GM21825 (cell line): Measurements from ENCODE around the gene SOX12.

Experiments
- ATAC-seq: cut with Tn5 transposase; IDR thresholded peaks from one replicate; pipeline ENCODE4 v1.9.1; 2021; ENCODE audit warnings: mild to moderate bottlenecking, moderate library complexity; ENCODE audit not compliant: unreplicated experiment

SOX12 gene

DNA sequence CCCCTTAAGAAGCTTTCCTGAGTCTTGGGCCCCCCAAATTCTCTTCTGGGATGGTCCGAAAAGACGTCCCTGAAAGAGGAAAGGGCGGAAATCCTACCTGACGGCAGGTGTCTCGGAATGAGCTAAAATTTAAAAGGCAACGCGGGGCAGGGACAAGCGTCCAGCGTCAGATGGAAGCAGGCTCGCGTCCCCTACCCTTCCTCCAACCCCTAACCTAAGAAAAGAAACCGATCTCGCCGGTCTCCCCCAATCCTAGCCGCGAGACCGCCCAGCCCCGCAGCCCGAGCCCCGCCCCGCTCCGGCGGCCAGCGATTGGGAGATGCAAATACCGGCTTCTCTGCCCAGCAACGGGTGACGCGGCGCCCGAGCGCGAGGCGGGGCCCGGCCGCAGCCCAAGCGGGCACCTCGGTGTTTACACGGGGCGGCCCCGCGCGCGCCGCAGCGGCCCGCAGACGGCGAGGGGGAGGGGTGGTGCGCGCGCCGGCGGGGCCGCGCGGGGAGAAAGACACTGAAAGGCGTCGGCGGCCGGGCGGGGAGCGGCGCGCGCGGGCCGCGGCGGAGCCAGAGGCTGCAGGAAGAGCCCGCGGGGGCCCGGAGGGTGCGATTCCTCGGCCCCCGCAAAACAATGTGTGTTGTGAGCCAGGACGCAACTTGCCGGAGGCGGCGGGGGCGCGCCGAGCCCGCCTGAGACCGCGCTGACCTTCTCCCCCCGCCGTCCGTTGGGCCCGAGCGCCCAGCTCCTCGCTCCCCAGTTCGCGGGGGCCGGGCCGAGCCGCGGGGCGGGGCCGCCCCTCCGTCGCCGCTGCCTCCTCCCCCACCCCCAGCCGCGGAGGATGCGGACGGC is at the start of gene SOX12:
TSS of gene SOX12 (plus strand) at position 508 of the 844 bp plus-strand sequence. CDS start 373 bp downstream, outside the sequence.
- peak; percentile 68 for ATAC-seq

DNA sequence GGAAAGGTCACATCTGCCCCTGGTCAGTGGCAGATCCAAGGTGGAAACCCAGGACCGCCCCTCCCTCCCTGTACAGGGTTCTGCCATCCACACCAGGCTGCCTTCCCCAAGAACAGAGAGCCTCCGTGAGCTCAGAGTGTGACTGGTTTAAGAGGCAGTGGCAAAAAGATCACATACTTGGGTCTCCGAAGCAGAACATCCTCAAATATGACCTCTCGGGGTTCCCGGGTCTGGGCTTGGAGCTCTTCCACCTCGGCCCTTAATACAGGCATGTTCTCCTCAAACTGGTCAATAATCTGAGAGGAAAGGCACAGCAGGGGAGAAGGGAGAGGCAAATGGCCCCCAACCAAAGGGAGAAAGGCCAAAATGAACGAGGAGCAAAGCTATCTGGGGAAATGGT is 49.6 kb upstream of the SOX12 start:
- no peak for ATAC-seq

DNA sequence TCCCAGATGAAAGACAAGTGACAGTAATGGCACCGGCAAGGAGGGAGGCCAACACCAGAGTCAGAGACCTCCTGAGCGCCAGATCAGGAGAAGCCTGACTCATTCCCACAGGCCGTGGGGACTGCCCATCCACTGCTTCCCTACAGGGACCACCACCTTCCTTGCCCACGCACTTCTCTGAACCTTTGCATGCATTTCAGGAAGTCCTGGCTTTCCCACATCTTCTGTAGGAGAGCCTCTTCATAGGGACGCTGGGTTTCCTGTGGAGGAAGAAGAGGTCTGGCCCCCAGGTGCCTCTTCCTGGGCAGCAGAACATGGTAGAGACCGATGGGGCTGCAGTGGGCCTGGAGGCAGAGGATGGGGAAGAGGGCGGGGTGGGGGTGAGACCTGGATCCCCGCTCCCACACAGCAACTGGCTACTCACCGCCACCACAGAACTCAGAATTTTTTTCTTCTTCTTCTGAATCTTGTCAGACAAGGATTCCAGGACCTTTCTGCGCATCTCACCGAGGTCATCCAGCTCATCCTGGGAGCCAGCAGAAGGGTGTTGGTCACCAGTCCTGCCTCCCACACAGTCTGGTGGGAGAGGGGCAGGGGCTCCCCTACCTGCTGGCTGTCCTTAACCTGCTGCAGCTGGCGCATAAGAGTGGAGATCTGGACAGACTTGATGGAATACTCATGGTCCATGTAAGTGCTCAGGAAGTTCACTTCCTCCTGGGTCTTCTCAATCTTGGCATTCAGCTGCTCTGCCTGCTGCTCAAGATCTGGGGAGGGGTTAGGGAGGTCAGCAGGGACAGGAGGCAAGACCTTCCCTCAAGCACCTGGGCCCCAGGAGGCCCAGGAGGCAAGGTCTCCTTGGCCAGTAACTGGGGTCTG is 48.5 kb upstream of the SOX12 start:
- ATAC-seq: no peak

DNA sequence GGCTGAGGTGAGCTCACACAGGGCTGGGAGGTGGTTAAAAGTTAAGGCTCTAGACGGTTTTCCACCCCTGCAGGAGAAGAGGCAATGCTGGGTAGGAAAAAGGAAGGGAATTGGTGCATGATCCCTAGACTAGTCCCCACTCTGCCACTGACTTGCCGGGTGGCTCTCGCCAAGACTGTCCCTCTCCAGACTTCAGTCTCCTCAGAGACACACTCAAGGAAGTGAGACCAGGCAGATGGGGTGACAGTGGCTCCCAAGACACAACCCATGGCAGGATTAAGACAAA is 47.9 kb upstream of the SOX12 start:
- ATAC-seq: no peak

DNA sequence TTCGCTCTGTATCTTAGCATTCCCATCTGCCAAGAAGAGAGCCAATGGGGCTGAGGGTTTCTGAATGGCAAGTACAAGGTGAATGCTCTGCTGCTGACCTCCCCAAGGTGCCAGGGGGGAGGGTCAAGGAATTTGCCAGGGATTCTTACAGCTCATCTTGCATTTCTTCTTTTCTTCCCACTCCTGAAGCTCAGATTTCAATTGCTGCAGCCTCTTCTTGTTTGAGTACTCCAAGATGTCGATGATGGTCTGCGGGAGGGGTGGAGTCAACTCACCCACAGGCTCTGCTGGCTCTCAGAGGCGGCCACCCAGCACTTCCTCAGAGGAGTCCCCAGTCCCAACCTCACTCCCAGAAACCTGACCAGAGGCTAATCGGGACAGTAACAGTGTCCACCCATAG is 47.2 kb upstream of the SOX12 start:
- ATAC-seq: no peak

DNA sequence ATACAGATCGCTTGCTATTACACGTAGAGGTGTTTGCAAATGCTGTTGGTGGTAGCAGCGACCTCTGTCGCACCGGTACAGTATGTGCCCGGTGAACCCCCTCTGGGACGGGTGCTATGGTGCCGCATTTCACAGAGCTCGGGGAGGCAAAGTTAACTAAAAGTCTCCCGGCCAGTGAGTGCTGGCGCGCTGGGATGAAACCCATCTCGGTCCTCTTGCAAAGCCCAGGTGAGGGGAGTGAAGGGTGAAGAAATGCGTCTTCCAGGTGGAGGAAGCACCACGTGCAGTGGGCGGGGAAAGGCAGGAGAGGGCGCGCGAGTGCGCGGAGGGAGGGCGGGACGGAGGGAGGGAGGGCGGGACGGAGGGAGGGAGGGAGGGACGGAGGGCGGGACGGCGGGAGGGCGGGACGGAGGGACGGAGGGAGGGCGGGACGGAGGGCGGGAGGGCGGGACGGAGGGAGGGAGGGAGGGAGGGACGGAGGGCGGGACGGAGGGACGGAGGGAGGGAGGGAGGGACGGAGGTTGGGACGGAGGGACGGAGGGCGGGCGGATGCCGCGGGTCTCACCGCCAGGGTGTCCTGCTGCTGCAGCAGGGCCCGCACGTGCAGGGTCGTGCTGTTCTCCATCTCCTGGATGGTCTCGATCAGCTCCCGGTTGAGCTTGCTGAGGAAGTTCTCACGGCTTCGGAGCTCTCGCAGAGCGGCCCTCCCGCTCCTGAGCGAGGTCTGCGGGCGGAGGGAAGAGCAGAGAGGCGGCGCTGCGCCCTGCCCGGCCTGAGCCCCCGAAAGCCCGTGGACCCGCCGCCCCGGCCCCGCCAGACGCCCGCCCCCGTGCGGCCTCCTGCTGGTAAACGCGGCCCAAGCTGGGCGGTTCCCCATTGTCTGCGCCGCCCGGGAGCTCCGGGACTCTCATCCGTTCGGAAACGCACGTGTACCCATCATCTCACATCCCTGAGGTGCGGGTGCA is 46.5 kb upstream of the SOX12 start:
- ATAC-seq: no peak

DNA sequence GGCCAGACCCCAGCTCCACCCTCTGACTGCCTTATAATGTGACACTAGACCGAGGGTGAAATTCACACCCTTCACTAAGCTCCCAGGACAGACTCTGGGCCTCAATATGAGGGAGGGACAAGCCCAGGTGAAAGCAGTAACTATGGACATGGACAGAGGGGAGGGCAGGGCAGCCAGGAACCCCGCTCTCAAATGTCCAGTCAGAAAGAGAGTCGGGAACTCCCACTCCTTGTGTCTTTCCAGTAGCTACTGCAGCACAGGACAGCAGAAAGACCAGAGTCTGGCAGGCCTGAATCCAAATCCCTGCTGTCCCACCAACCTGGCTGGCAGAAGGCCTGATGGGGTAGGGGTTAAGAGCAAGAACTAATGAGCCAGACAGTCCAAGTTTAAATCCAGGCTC is 41.2 kb upstream of the SOX12 start:
- ATAC-seq: no peak

DNA sequence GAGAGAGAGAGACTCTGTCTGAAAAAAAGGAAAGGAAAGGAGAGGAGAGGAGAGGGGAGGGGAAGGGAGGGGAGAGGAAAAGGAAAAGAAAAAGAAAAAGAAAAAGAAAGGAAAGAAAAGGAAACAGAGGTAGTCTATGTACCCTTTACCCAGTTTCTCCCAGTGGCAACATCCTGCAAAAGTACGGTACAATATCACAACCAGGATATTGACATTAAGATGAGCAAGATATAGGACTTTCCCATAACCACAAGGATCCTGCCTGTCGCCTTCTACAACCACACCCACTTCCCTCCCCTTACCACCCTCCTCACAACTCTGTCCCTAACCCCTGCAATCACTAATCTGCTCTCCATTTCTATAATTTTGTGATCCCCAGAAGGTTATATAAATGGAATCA is 38.8 kb upstream of the SOX12 start:
- no peak for ATAC-seq

DNA sequence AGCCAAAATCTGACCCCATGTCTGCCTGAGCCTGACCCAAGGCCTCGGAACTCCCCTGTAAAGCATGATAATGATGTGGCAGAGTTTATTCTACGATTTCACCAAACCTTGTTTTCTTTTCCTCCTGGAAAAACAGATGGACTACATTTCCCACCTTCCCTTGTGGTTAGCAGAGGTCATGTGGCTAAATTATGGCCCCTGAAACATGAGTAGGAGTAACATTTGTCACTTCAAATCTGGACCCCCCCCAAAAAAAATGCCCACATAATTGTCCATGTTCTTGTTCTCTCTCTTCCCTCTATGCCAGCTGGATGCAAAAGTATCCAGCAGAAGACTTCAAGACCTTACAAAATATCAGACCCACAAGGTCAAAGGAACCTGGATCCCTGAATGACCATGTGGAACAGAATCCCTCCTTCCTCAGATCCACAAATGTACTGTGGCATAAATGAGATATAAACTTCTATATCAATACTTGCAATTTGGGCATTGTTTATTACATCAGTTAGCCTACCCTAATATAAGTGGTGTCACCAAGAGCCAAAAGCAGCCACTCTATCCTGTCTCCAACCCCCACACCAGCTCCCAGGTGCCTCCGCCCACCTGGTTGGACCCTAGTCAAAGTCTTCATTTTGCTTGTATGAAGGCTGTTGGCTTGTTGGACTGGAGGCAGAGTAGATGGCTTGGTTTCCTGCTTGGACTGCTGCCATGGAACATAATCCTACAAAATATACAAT is 36.2 kb upstream of the SOX12 start:
- no peak for ATAC-seq

DNA sequence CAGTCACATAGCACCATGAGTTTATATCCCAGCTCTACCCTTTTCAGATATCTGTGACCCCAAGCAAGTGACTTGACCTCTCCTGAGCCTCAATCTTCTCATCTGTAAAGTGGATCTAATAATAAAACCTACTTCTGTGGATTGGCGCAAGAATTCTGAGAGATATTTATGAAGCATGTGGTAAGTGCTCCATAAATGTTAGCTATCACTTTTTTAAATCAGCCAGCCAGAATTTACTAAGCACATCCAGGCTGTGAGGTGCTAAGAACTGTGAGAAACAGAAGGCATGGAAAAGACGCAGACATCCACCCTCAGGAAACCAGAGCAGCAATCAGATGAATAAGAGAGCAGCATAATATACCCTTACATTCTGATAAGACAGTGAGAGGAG is 35.7 kb upstream of the SOX12 start:
- ATAC-seq: no peak

DNA sequence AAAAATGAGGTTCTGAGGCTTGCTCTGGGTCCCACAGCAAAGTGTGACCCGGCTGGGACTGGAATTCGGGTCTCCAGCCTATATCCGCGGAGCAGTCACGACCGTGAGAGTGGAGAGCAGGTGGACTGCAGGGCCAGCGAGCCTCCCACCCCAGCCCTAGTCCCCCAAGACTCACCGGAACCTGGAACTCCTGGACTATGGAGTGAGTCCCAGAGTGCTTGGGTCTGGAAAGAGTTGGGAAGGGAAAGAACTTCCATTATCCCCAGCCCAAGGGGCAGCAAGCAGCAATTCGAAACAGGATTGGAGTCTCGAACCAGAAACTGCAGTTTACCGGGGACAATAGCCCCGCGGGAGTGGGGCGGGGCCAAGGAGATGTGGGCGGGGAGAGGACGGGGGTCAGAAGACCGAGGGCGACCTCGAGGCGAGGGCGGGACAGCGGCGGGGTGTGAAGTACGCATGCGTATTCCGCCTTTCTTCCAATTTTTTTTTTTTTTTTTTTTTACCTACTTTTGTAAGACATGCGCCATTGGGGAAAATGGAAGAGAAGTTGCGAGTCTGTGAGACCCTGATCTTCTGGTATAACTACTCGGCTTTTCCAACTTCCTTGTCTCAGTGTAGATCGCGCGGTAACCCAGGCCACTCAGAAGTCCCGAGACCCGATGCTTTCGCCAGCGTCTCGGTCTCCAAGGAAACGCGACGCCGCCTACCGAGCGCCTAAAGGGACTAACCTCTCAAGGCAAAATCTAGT is 35.1 kb upstream of the SOX12 start, which contains the start of gene C20orf96:
TSS of gene C20orf96 (minus strand) at position 667 of the 748 bp plus-strand sequence. CDS start at position 527, 140 bp downstream.
- ATAC-seq: peak; percentile 78

DNA sequence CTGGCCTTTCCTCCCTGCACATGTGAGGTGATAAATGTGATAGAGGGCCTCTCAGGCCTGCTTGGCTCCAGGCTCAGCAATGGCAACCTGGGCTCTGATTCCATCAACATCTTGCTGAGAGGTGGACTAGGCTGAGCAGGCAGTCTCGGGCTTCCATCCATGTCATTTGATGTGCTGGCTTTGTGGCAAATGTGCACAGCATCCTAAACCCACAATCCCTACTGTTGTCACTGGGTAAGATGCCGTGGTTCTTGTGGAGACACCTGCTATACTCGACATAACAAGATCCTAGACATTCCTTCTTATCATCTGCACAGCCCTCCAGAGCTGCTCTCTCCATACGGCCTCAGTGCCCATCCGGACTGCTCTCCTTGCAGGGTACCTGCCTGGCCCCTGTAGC is 30.8 kb upstream of the SOX12 start:
- no peak for ATAC-seq

DNA sequence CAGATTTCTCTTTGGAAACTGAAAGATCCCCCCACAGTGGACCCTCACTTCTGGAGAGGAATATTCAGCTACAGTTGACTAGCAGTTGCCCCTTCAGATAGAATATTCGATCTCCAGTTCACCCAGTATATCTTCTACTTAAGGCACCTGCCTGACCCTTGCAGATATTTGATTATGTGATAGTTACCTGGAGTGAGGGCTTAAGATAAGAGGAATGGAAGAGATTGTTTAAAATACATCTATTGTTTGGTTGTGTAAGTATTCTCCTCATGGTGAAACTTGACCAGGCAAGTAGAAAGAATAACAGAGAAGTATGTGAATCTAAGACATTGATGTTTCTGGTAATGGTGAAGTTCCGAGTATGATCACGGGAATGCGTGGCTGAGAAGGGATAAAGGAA is 29.5 kb upstream of the SOX12 start:
- ATAC-seq: no peak

DNA sequence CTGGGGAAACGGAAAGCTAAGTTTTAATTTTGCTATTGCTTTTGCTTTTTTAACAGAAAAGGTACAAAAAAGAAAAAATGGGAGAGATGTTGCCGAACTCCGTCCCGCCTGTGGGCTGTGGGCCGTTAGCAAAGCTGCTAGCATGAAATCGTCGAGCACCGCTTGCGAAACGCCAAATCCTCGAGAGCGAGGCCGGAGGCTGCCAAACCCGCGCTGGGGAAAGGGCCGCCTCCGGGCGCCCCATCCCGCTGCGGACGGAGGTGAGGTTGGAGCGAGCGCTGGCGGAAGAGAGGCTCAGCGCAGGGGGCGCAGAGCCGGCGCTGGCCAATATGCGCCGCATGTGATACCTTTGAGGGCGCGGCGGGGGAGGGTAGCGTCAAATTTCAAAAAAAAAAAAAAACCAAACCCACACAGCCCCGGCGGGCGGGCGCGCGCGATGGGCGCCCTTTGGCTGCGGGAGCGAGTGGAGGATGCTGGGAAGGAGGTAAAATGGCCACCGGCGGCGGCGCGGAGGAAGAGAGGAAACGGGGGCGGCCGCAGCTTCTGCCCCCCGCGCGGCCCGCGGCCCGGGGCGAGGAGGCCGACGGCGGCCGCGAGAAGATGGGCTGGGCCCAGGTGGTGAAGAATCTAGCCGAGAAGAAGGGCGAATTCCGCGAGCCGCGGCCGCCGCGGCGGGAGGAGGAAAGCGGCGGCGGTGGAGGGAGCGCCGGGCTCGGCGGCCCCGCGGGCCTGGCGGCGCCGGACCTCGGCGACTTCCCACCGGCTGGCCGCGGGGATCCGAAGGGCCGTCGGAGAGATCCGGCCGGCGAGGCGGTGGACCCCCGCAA is 28.0 kb upstream of the SOX12 start, which contains the start of gene ZCCHC3:
TSS of gene ZCCHC3 (plus strand) at position 473 of the 827 bp plus-strand sequence. CDS start at position 490, 17 bp downstream.
- ATAC-seq: peak; percentile 76

DNA sequence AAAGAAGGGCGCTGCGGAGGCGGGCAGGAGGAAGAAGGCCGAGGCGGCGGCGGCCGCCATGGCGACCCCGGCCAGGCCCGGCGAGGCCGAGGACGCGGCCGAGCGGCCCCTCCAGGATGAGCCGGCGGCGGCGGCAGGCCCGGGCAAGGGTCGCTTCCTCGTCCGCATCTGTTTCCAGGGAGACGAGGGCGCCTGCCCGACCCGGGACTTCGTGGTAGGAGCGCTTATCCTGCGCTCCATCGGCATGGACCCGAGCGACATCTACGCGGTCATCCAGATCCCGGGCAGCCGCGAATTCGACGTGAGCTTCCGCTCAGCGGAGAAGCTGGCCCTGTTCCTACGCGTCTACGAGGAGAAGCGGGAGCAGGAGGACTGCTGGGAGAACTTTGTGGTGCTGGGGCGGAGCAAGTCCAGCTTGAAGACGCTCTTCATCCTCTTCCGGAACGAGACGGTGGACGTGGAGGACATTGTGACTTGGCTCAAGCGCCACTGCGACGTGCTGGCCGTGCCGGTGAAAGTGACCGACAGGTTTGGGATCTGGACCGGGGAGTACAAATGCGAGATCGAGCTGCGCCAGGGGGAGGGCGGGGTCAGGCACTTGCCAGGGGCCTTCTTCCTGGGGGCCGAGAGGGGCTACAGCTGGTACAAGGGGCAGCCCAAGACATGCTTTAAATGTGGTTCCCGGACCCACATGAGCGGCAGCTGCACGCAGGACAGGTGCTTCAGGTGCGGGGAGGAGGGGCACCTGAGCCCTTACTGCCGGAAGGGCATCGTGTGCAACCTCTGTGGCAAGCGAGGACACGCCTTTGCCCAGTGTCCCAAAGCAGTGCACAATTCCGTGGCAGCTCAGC is 27.2 kb upstream of the SOX12 start:
- ATAC-seq: peak; percentile 23

DNA sequence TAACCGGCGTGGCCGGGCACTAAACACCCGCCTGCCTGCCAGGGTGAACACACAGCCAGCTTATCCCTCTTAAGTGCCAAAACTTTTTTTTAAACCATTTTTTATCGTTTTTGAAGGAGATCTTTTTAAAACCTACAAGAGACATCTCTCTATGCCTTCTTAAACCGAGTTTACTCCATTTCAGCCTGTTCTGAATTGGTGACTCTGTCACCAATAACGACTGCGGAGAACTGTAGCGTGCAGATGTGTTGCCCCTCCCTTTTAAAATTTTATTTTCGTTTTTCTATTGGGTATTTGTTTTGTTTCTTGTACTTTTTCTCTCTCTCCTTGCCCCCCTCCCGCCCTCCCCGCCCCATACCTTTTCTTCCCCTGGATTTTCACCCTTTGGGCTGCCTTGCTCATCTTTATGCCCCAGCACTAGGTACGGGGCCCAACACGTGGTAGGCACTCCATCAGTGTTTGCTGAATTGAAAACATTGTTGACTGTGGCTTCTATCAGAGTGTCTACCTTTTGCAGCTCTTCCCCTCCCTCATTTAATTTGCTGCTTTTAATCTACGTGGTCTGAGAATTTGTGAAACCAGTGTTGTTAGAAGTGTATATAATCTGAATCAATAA is 26.5 kb upstream of the SOX12 start:
- no peak for ATAC-seq

DNA sequence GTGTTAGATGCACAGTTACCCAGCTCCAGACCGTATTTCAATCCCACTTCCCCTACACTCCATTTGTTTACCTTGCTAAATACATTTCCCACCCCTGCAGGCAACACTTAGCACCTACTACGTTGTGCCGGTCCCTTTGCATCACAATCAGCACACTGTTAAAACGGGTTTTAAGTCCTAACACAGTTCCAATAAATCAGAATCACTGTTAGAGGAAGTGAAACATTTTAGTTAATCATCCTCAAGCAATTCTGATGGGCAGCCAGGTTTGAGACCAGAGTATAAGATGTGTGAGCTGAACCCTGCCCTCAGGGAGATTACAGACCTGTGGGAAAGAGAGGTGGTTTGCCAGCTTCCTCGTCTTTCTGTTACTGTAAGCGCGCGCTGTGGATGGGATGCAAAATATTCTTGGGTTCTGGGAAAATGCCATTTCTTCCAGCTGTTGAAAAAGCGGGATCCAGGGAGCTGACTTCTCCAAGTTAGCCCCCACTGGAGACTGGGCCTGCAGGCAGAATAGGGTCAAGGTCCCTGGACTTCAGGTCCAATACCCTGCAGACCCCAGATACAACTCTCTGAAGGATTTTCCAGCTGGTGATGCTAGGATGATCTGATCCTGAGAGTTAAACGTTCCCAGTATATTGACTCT is 24.9 kb upstream of the SOX12 start:
- no peak for ATAC-seq
